NCI-H82 (cell line): Measurements from ENCODE around the gene SAMD4A.

ENCODE experiments used
- DNase-seq: peaks from one replicate; lab custom pipeline; 2025; lab: John Stamatoyannopoulos, UW

Gene SAMD4A

GRCh38 chr14:54805070-54805444 is 238.1 kb downstream of the SAMD4A start:
- DNase-seq, result no peak

GRCh38 chr14:54805445-54806322 is 238.8 kb downstream of the SAMD4A start:
- peak; percentile 84 for DNase-seq

- DNase-seq, result no peak
Measured at GRCh38 chr14:54806616-54807015, 239.7 kb downstream of the SAMD4A start.

- DNase-seq, result no peak
Measured at GRCh38 chr14:54807428-54807827, 240.5 kb downstream of the SAMD4A start.

- DNase-seq, result no peak
Measured at GRCh38 chr14:54807881-54808280, 241.0 kb downstream of the SAMD4A start.

GRCh38 chr14:54808326-54809161 is 241.6 kb downstream of the SAMD4A start:
- no peak for DNase-seq

- DNase-seq, result no peak
Measured at GRCh38 chr14:54809767-54810166, 242.8 kb downstream of the SAMD4A start.

GRCh38 chr14:54812617-54813016 is 245.7 kb downstream of the SAMD4A start:
- no peak for DNase-seq

GRCh38 chr14:54813081-54813480 is 246.2 kb downstream of the SAMD4A start:
- no peak for DNase-seq

GRCh38 chr14:54814076-54814475 is 247.1 kb downstream of the SAMD4A start:
- DNase-seq, result peak; percentile 17

GRCh38 chr14:54815016-54815415 is 248.1 kb downstream of the SAMD4A start:
- DNase-seq, result no peak

- no peak for DNase-seq
Measured at GRCh38 chr14:54815515-54815914, 248.6 kb downstream of the SAMD4A start.

- DNase-seq, result no peak
Measured at GRCh38 chr14:54816450-54816849, 249.5 kb downstream of the SAMD4A start.

- no peak for DNase-seq
Measured at GRCh38 chr14:54817506-54817905, 250.6 kb downstream of the SAMD4A start.

GRCh38 chr14:54818201-54819133 is 251.5 kb downstream of the SAMD4A start:
- DNase-seq, result no peak

GRCh38 chr14:54822685-54823084 is 255.8 kb downstream of the SAMD4A start:
- DNase-seq, result no peak

GRCh38 chr14:54823757-54824549 is 257.0 kb downstream of the SAMD4A start:
- no peak for DNase-seq

GRCh38 chr14:54828037-54828436 is 261.1 kb downstream of the SAMD4A start:
- no peak for DNase-seq

GRCh38 chr14:54829486-54830224 is 262.7 kb downstream of the SAMD4A start:
- DNase-seq, result no peak

GRCh38 chr14:54830650-54831049 is 263.7 kb downstream of the SAMD4A start:
- no peak for DNase-seq
